Measurements from ENCODE around the gene LDLRAD4. TPM values are rescaled to one million over a fixed set of nuclear protein-coding genes. Genes with fewer than 3 reads are reported as not detected.

LDLRAD4 gene
- total RNA-seq, 1 experiment from 2014 or later = 3.6 TPM

GRCh38 chr18:13618760-13619438 lies 400.3 kb downstream of the LDLRAD4 start:
- intact Hi-C loops (cut with micrococcal nuclease; ENCODE audit: unreplicated experiment) = no loop called here
- CTCF ChIA-PET = no interaction called here
- H3K9me3 ChIP-seq (ENCODE audit: low read depth, low read length, poor library complexity, severe bottlenecking) = no peaks in the 10 kb centered on the region
- no peaks in the 10 kb centered on the region for H3K36me3 ChIP-seq (ENCODE audit: insufficient read depth, low read length, poor library complexity, severe bottlenecking)
- BruUV-seq (replicated peaks) = no TSS peak
- no peak for DNase-seq (ENCODE audit: low spot score)
- no peak for TF ChIP-seq CTCF (conservative IDR thresholded peaks at IDR 0.05; ENCODE audit: low read depth, low read length)
- no peak for TF ChIP-seq EZH2 (IDR thresholded peaks at IDR 0.05; ENCODE audit: borderline replicate concordance, low read depth, low read length, poor library complexity, severe bottlenecking)
- no peaks in the 10 kb centered on the region for H3K27me3 ChIP-seq (replicated peaks; ENCODE audit: insufficient read depth, low read depth, low read length, poor library complexity)
- H3K27ac ChIP-seq (ENCODE audit: low read depth, low read length, poor library complexity, severe bottlenecking) = no peak overlapping the region
- POLR2A ChIA-PET (ENCODE audit: low non-redundant PET) = no interaction called here
- H3K4me3 ChIP-seq (ENCODE audit: low read depth, low read length, poor library complexity, severe bottlenecking) = no peak overlapping the region
- peaks cover 19% of the 10 kb centered on the region for H3K4me1 ChIP-seq (ENCODE audit: insufficient read depth, low read length, poor library complexity, severe bottlenecking)

GRCh38 chr18:13619505-13620205 lies 401.1 kb downstream of the LDLRAD4 start:
- Histone ChIP-seq H3K36me3 (ENCODE audit: insufficient read depth, low read length, poor library complexity, severe bottlenecking) (no peaks in the 10 kb centered on the region), H3K27me3 (replicated peaks; ENCODE audit: insufficient read depth, low read depth, low read length, poor library complexity) (no peaks in the 10 kb centered on the region), H3K4me1 (ENCODE audit: insufficient read depth, low read length, poor library complexity, severe bottlenecking) (peaks cover 11% of the 10 kb centered on the region), H3K9me3 (ENCODE audit: low read depth, low read length, poor library complexity, severe bottlenecking) (no peaks in the 10 kb centered on the region), H3K4me3 (ENCODE audit: low read depth, low read length, poor library complexity, severe bottlenecking) (no peak overlapping the region), H3K27ac (ENCODE audit: low read depth, low read length, poor library complexity, severe bottlenecking) (no peak overlapping the region)
- CTCF ChIA-PET = no interaction called here
- no TSS peak for BruUV-seq (replicated peaks)
- intact Hi-C loops (cut with micrococcal nuclease; ENCODE audit: unreplicated experiment) = no loop called here
- POLR2A ChIA-PET (ENCODE audit: low non-redundant PET) = no interaction called here
- TF ChIP-seq CTCF (conservative IDR thresholded peaks at IDR 0.05; ENCODE audit: low read depth, low read length) = no peak
- DNase-seq (ENCODE audit: low spot score) = no peak

GRCh38 chr18:13620206-13620672 lies 401.7 kb downstream of the LDLRAD4 start:
- Histone ChIP-seq H3K9me3 (ENCODE audit: low read depth, low read length, poor library complexity, severe bottlenecking) (no peaks in the 10 kb centered on the region), H3K27ac (ENCODE audit: low read depth, low read length, poor library complexity, severe bottlenecking) (no peak overlapping the region), H3K4me3 (ENCODE audit: low read depth, low read length, poor library complexity, severe bottlenecking) (no peak overlapping the region), H3K36me3 (ENCODE audit: insufficient read depth, low read length, poor library complexity, severe bottlenecking) (no peaks in the 10 kb centered on the region), H3K27me3 (replicated peaks; ENCODE audit: insufficient read depth, low read depth, low read length, poor library complexity) (no peaks in the 10 kb centered on the region), H3K4me1 (ENCODE audit: insufficient read depth, low read length, poor library complexity, severe bottlenecking) (peaks cover 5% of the 10 kb centered on the region)
- CTCF ChIA-PET = no interaction called here
- intact Hi-C loops (cut with micrococcal nuclease; ENCODE audit: unreplicated experiment) = no loop called here
- BruUV-seq (replicated peaks) = no TSS peak
- POLR2A ChIA-PET (ENCODE audit: low non-redundant PET) = no interaction called here
- TF ChIP-seq EZH2 (IDR thresholded peaks at IDR 0.05; ENCODE audit: borderline replicate concordance, low read depth, low read length, poor library complexity, severe bottlenecking) = no peak
- TF ChIP-seq CTCF (conservative IDR thresholded peaks at IDR 0.05; ENCODE audit: low read depth, low read length) = no peak
- DNase-seq (ENCODE audit: low spot score) = no peak

Measured in A673 (cell line).